HG02798 (cell line): Measurements from ENCODE around the gene KDM7A.
A peak's percentile ranks its signal among the peaks of the same experiment; 100 is the strongest.

Experiments used
- ATAC-seq: cut with Tn5 transposase; IDR thresholded peaks from one replicate; pipeline ENCODE4 v1.9.1; 2021; ENCODE audit warnings: mild to moderate bottlenecking; ENCODE audit not compliant: unreplicated experiment, poor library complexity

Gene KDM7A, protein sequence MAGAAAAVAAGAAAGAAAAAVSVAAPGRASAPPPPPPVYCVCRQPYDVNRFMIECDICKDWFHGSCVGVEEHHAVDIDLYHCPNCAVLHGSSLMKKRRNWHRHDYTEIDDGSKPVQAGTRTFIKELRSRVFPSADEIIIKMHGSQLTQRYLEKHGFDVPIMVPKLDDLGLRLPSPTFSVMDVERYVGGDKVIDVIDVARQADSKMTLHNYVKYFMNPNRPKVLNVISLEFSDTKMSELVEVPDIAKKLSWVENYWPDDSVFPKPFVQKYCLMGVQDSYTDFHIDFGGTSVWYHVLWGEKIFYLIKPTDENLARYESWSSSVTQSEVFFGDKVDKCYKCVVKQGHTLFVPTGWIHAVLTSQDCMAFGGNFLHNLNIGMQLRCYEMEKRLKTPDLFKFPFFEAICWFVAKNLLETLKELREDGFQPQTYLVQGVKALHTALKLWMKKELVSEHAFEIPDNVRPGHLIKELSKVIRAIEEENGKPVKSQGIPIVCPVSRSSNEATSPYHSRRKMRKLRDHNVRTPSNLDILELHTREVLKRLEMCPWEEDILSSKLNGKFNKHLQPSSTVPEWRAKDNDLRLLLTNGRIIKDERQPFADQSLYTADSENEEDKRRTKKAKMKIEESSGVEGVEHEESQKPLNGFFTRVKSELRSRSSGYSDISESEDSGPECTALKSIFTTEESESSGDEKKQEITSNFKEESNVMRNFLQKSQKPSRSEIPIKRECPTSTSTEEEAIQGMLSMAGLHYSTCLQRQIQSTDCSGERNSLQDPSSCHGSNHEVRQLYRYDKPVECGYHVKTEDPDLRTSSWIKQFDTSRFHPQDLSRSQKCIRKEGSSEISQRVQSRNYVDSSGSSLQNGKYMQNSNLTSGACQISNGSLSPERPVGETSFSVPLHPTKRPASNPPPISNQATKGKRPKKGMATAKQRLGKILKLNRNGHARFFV

DNA sequence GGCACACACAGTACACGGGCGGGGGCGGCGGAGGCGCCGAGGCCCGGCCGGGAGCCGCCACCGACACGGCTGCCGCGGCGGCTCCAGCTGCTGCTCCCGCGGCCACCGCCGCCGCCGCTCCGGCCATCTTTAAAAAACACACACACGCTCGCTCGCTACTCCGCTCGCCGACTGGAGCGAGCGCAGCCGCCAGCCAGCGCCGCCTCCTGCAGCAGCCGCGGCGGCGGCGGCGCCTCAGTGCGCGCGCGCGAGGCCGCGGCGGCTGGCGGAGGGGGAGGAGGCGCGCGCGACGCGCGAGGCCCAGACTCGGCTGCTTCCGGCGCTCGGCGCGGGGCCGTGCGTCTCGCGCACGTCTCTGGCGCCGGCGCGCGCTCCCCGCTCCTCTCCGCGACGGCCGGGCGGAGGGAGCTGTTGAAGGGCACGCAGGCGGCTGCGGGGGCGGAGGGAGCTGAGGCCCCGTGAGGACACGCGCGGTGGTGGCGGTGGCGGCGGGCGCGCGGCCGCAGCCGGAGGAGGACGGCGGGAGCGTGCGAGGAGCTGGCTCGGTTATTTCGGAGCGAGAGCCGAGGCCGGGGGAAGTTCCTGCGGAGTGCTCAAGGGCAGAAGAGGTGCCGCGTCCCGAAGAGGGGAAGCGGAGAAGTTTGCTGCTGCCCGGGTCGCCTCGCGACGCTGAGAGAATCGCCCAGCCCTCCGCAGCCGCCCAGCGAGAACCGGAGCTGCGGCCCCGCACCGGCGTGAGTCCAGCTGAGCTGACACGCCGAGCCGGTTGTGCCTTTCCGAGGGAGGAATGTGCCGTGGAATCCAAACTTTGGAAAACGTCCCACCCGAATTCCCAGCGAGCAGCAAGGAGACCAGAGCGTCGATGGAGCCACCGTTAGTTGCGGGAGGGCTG, at the start of gene KDM7A:
TSS of gene KDM7A (minus strand) at position 173 of the 892 bp plus-strand sequence. CDS start at position 127, 46 bp downstream.
- ATAC-seq: peak; percentile 81

DNA sequence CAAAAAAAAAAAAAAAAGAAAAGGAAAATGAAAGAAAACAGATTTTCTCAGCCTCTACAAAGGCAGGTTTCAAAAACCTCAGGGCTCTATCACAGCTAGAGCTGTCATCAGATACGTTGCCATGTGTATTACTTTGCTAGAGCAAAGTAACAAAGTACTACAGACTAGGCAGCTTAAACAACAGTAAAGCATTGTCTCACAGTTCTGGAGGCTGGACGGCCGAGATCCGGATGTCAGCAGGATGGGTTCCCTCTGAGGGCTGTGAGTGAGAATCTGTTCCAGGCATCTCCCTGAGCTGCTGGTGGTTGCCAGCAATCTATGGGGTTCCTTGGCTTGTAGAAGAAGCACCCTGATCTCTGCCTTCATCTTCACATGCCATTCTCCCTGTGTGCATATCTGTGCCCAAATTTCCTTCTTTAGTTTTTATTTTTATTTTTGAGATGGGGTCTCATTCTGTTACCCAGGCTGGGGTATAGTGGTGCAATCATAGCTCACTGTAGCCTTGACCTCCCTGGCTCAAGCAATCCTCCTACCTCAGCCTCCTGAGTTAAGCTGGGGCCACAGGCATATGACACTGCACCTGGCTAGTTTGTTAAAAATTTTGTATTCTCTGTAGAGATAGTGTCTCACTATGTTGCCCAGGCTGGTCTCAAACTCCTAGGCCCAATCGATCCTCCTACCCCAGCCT, 48.9 kb upstream of the KDM7A start:
- no peak for ATAC-seq

DNA sequence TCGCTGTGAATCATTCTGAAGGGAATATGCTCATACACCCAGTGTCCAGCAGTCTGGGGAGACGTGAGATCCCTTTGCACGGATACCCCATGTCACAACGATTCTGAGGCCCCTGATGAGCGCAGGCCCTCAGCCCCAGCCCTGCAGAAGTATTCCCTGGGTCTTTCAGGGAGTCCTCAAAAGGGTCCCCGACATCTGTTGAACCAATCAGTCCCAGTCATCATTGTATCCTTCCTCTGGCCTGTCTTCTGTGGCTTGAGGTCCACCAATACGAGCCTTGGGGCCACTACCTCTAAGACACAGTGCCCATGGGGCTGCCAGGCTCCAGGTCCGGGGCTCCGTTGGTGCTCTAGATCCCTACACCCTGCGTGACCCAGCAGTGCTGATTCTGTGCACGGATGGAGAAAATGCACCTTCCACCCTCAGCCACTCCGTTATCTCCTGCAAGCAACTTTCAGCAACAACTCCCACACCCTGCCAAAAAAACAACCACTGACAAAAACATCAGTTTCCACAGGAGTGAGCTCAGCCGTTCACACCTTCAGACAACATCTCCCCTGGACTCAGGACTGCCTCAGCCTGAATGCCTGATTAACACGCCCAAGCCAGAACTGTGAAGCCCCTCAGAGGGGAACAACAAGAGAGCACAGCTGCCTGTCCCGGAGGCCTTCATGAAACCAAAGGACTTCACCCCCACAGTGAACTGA, 46.9 kb upstream of the KDM7A start:
- no peak for ATAC-seq

DNA sequence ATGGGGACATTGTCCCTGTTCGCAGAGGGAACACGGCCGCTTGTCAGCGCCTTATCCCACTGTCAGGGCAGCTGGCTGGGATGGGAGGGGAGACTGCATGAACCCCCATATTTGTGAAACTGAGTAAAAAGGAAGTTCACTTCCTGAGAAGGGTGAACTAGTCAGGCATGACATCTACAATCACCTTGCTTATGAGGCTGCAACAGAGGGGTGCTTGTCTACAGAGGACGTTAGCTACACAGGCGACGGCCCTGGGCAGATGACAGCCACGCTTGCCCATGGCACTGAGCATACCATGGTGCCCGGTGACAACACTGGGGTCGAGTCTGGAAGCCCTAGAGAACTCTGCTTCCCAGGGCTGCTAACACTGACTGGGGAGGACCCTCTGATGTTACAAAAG, 46.0 kb upstream of the KDM7A start:
- no peak for ATAC-seq

DNA sequence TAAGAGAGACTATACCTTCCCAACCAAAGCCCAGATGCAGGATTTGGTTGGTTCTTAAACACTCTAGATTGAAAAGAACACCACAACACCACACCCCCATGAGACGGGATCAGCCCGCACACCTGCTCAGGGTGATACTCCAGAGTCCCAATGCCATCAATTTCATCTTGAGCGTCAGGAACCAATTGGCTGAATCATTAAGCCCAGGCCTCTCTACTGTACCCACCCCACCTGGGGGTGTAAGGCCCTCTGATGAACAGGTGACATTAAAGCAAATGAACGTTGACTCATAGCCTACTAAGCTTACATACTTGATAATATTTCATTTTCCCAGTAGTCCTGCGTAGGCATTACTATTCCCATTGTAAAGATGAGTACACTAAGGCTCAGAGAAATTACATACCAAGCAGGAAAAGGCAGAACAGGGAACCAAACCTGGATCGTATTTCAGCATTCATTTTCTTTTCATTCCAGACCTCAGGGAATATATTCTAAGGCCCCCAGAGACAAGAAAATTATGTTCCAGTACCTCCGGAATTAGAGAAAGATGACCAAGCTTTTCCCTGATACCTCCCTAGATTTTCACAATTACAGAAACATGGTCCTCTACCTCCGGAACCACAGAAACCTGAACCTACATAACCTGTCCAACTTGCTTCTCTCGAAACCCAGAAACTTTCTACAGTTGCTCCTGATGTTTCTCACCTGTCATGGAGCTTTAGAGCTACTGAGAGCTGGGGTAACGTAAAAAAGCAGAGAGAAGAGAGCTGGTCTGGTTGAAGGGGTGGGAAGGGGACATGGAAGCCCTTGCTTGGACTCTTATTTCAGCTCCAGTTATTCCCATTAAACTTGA, 43.1 kb upstream of the KDM7A start:
- ATAC-seq: no peak

DNA sequence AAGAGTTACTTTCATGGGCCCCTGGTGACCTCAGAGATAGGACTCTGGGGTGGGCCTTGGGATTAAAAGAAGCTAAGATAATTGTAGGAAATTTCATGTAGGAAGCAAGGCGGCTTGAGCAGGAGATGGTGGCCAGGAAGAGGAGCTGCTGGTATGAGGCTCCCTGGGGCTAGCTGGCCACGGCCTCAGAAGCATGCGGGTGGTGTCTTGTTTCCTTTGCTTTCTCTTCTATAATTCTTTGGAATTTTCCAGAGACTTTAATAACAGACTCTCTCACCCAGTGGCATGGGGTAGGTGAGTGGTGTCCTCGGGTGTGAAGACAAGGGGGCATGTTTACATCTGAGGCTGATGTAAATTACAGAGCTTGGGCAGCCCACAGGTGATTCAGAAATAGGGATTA, 41.9 kb upstream of the KDM7A start:
- ATAC-seq: no peak

DNA sequence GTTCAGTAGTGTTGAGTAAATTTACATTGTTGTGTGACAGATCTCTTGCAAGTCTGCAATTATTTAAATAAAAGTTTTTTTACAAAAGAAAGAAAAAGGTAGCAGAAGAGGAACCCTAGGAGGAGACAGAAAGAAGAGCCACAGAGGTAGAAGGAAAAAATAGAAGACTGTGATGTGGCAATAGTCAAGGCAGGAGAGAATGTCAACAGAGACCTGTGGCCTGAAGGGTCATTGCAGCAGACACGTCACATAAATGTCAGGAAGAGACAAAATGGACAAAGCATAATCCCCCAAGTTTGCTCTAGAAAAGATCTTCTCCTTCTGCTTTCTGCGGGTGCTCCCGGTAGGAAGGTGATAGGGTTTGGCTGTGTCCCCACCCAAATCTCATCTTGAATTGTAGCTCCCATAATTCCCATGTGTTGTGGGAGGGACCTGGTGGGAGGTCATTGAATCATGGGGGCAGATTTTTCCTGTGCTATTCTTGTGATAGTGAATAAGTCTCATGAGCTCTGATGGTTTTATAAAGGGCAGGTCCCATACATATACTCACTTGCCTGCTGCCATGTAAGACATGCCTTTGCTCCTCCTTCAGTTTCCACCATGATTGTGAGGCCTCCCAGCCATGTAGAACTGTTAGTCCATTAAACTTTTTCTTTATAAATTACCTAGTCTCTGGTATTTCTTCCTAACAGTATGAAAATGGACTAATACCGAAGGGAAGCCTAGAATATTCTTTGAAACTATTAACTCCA, 41.1 kb upstream of the KDM7A start:
- no peak for ATAC-seq

DNA sequence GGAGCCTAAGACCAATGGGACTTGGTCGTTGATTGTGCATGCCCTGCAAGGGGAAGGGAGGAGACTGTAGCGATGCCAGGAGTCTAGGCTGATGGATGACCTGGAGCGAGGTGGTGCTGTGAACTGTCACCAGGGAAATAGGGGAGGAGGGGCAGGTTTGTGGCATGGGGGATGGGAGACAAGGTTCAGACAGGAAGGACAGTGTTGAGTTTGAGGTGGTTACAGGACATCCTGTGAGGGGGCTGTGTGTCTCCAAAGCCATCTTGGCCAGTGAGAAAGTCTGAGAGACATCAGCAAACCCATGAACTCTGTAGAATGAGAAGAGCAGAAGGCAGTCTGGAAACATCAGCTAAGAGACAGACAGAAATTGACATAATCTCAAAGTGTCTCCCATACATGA, 38.5 kb upstream of the KDM7A start:
- ATAC-seq: no peak

DNA sequence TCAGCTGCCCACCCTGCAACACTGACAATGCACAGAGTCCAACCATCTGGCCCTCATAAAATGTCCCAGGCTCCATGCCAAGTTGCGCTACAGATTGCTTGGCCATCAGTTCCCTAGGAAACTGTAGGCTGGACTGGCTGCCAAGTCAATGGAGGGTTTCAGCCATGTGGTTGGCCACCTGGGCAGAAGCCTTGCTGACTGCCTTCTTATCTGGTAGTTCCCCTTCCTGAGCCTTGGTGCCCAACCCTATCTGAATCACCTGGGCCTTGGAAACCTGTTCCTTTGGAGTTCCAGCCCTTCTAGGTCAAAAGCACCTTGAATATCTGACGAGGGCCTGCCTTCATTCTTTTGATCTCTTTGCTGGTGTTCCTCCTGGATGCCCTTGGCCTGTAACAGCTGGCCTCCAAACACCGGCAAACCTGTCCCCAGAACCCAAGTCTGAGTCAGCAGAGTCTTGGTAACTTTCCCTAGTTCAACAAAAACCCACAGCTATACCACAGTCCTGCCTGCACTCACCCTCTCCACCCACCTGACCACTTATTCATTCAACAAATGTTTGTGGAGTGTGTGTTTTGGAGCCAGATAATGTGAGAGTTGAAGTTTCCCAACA, 37.4 kb upstream of the KDM7A start:
- ATAC-seq: no peak

DNA sequence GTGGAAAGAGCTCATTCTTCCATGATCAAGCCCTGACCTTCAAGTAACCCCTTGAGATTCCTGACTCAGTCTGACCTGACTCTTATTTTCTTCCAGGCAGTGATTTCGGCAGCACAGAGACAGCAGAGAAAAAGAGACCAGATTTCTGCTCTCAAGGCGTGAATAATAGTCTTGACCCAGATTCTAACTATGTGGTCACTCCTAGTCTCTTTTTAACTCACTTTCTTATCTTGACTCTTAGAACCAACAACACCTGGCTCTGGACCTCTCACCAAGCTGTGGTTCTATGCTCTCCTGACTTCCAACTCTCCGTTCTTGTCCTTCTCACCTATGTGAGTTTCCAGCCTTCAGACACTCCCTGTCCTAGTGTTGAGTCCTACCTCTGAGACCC, 36.9 kb upstream of the KDM7A start:
- no peak for ATAC-seq

DNA sequence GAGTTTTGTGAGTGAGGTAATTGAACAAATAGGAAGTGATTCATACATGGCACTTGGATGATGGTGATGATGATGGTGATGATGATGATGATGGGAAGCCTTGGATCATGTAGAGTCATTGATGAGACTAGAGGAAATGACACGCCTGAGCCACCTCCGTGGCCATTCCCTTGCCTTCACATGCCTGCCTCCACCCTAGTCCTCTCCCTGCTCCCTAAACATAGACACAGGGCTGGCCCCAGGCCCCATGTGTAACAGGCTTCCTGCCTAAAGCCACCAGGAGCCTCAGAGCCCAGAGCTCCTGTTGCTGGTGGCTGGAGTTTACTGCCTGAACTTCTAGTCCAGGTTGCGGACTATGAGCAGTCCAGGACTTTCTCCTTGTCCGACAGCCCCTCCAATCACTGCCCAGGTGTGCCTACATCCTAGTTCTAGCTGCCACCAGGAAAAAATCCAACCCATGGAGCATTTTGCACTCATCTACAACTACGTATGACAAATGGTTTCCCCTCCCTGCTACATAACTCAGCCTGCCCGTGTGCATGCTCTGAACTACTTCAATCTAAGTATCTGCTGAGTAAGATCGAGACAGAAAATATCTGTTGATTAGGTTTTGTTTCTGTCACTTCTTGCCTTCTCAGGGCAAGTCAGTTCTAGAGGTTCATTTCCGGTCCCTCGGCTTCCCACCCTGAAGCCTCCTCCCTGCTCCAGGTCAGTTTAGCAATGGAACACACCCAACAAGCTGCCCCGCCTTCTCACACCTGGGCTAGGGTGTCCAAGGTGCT, 35.5 kb upstream of the KDM7A start:
- peak; percentile 46 for ATAC-seq

DNA sequence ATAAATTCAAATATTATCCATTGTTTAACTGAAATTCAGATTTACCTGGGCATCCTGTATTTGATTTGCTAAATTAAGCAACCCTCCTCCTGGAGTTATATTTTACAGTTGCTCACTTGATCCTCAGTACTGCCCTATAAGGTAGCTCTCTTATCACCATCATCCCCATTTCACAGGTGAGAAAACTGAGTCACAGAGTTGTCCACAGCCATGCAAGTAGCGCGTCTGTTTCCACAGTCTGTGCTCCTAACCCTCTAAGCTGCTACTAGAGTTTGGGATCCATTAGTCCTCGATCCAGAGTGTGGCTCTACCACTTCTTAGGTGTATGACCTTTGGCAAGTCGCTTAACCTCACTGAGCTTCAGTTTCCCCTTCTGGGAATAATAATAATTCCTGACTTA, 34.9 kb upstream of the KDM7A start:
- ATAC-seq: no peak

DNA sequence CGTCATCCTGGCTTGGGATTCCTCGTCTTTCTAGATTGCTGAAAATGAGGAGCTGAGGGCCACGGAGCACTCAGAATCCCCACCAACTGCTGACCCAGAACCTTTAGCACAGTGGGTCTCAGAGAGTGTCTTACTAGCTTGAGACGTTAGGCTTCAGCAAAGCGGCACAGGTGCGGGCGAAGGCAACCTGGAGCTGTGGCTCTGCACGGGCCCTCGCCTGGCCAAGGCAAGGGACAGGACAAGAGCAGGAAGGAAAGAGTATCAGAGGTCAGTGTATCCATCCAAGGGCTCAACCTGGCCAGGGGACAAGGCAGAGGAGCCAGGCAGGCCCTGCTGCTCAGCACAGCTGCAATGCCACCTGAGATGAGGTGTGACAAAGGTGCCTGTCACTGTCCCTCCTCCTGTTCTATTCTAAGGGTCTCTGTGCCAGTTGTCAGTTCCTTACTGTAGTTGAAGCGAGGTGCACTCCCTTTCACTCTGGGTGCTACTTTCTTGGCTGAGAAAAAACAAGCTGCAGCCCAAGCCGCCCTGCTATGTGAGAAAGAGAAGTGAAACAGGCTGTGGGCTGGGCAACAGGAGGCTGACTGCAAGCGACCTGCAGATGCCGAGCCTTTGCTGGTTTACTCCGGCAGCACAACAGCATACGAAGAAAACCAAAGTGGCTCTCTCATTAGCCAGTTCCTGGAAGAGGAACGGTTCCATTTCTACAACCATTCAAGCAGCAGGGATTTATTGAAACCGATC, 33.3 kb upstream of the KDM7A start:
- ATAC-seq: peak; percentile 95

DNA sequence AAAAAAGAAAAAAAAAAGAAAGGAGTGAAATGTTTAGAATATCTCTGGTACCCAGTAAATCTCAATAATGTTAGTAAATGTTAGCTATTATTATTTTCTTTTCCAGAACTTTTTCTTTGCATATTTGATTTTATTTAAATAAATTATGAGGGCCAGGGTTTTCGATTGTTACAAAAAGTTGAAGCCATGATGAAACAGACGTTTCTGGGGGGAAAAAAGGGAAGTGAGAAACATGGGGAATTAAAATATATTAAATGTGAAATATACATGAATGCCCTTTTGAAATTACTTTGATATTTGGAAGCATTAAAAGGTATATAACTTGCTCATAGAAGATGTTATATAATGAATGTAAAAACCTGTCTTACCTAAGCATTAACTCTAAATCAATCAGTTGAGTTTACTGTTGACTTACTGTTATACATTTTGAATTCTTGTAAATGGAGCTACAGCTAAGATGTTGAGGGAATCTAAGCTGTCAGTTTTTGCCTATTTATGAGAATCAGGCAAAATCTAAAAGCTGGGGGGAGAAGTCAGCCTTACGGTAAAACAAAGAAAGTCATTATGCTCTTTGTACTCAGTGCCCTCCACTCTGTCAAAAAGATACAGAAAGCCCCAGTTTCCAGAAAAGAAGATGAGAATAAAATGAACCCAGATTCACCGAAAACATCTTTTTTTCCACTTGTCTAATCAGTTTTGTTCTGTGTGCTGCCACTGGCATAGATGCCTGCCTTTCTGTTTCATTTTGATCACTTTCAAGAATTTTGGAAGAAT, 30.0 kb upstream of the KDM7A start:
- no peak for ATAC-seq

DNA sequence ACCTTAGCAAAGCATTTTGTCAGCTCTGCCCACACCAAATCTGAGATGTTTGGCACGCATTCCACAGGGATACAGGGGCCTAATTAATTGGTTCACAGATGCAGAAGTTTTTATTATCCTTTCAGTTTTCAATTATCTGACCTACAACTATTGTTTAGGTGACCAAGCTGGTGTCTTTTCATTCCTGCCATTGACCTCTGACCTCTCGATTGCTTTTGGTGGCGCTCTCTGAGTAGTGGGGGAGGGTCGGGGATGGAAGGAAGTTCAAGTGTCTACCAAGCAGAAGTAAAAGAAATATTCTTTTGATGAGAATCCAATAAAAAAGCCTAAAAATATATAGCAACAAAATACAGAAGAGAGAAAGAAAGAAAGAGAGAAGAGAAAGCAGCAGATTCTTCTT, 28.8 kb upstream of the KDM7A start:
- no peak for ATAC-seq
